Memory B cell (primary cell): ENCODE data around the gene SKAP2.

ENCODE experiments used
- ATAC-seq: fragments of 150-1000 bp; cut with Tn5 transposase; 2 replicates; pipeline ENCODE4 v1.10.0; 2021; ENCODE audit warnings: low read depth, mild to moderate bottlenecking, moderate library complexity
- DNase-seq, 2 donors: peaks; one replicate each; pipeline ENCODE4 v3.0.0; 2022; ENCODE audit warnings: low spot score in 2 of 2
- H3K27ac Mint-ChIP-seq: one replicate; pipeline ENCODE4 v1.8.0; 2022; ENCODE audit warnings: mild to moderate bottlenecking, moderate library complexity, mixed read lengths
- H3K27me3 Mint-ChIP-seq: one replicate; pipeline ENCODE4 v1.8.0; 2022; ENCODE audit warnings: mixed read lengths
- H3K36me3 Mint-ChIP-seq: one replicate; pipeline ENCODE4 v1.8.0; 2022; ENCODE audit warnings: mild to moderate bottlenecking, mixed read lengths
- H3K4me1 Mint-ChIP-seq: one replicate; pipeline ENCODE4 v1.8.0; 2022; ENCODE audit warnings: mixed read lengths
- H3K4me3 Mint-ChIP-seq: one replicate; pipeline ENCODE4 v1.8.0; 2022; ENCODE audit warnings: mild to moderate bottlenecking, moderate library complexity, mixed read lengths
- H3K9me3 Mint-ChIP-seq: one replicate; pipeline ENCODE4 v1.8.0; 2022; ENCODE audit warnings: mixed read lengths

The SKAP2 gene

GRCh38 chr7:26863518-26864308, 677 bp downstream of the SKAP2 start:
- Mint-ChIP-seq H3K4me1 (peaks cover 23% of the 10 kb centered on the region), H3K27me3 (no peaks in the 10 kb centered on the region), H3K36me3 (no peaks in the 10 kb centered on the region), H3K27ac (peak overlapping the region; percentile 99), H3K4me3 (peak overlapping the region; percentile 99), H3K9me3 (no peaks in the 10 kb centered on the region)
- ATAC-seq = peak; percentile 35
- peak; percentile 18 to 52 for DNase-seq

- ATAC-seq (no peak), DNase-seq (no peak)
- Mint-ChIP-seq H3K27me3 (no peaks in the 10 kb centered on the region), H3K4me3 (peak overlapping the region; percentile 99), H3K4me1 (peaks cover 28% of the 10 kb centered on the region), H3K36me3 (no peaks in the 10 kb centered on the region), H3K9me3 (no peaks in the 10 kb centered on the region), H3K27ac (peak overlapping the region; percentile 99)
Observed at GRCh38 chr7:26862834-26863233, 1.6 kb downstream of the SKAP2 start.

GRCh38 chr7:26861050-26861449, 3.3 kb downstream of the SKAP2 start:
- H3K36me3 Mint-ChIP-seq = no peaks in the 10 kb centered on the region
- DNase-seq (no peak), ATAC-seq (no peak)
- H3K27me3 Mint-ChIP-seq = no peaks in the 10 kb centered on the region
- no peak overlapping the region for H3K4me3 Mint-ChIP-seq
- no peaks in the 10 kb centered on the region for H3K9me3 Mint-ChIP-seq
- H3K27ac Mint-ChIP-seq = no peak overlapping the region
- H3K4me1 Mint-ChIP-seq = peaks cover 29% of the 10 kb centered on the region

- H3K27me3 Mint-ChIP-seq = no peaks in the 10 kb centered on the region
- no peaks in the 10 kb centered on the region for H3K36me3 Mint-ChIP-seq
- no peak for ATAC-seq
- no peak overlapping the region for H3K27ac Mint-ChIP-seq
- no peak overlapping the region for H3K4me3 Mint-ChIP-seq
- peaks cover 25% of the 10 kb centered on the region for H3K4me1 Mint-ChIP-seq
- no peaks in the 10 kb centered on the region for H3K9me3 Mint-ChIP-seq
- no peak for DNase-seq
Observed at GRCh38 chr7:26860361-26860760, 4.0 kb downstream of the SKAP2 start.

GRCh38 chr7:26859720-26860119, 4.7 kb downstream of the SKAP2 start:
- no peaks in the 10 kb centered on the region for H3K36me3 Mint-ChIP-seq
- H3K4me3 Mint-ChIP-seq = no peak overlapping the region
- H3K4me1 Mint-ChIP-seq = peaks cover 25% of the 10 kb centered on the region
- DNase-seq (no peak), ATAC-seq (no peak)
- H3K27me3 Mint-ChIP-seq = no peaks in the 10 kb centered on the region
- H3K27ac Mint-ChIP-seq = no peak overlapping the region
- no peaks in the 10 kb centered on the region for H3K9me3 Mint-ChIP-seq

GRCh38 chr7:26858735-26859134, 5.7 kb downstream of the SKAP2 start:
- Mint-ChIP-seq H3K4me3 (no peak overlapping the region), H3K36me3 (peaks cover under 1% of the 10 kb centered on the region), H3K27me3 (no peaks in the 10 kb centered on the region), H3K4me1 (peaks cover 22% of the 10 kb centered on the region), H3K9me3 (no peaks in the 10 kb centered on the region), H3K27ac (no peak overlapping the region)
- ATAC-seq (no peak), DNase-seq (no peak)

- H3K4me1 Mint-ChIP-seq = peaks cover 21% of the 10 kb centered on the region
- H3K36me3 Mint-ChIP-seq = peaks cover 2% of the 10 kb centered on the region
- H3K27me3 Mint-ChIP-seq = no peaks in the 10 kb centered on the region
- peak overlapping the region; percentile 17 for H3K27ac Mint-ChIP-seq
- DNase-seq (no peak), ATAC-seq (no peak)
- H3K4me3 Mint-ChIP-seq = peak overlapping the region; percentile 4
- no peaks in the 10 kb centered on the region for H3K9me3 Mint-ChIP-seq
Observed at GRCh38 chr7:26858241-26858715, 6.1 kb downstream of the SKAP2 start.

- peaks cover 2% of the 10 kb centered on the region for H3K36me3 Mint-ChIP-seq
- ATAC-seq (peak; percentile 61), DNase-seq (peak in 1 of 2 donors; percentile 39)
- H3K27me3 Mint-ChIP-seq = no peaks in the 10 kb centered on the region
- no peaks in the 10 kb centered on the region for H3K9me3 Mint-ChIP-seq
- peak overlapping the region; percentile 71 for H3K4me3 Mint-ChIP-seq
- H3K27ac Mint-ChIP-seq = peak overlapping the region; percentile 17
- H3K4me1 Mint-ChIP-seq = peaks cover 19% of the 10 kb centered on the region
Observed at GRCh38 chr7:26857506-26858240, 6.7 kb downstream of the SKAP2 start.

GRCh38 chr7:26857170-26857505, 7.3 kb downstream of the SKAP2 start:
- DNase-seq (no peak), ATAC-seq (no peak)
- no peaks in the 10 kb centered on the region for H3K27me3 Mint-ChIP-seq
- H3K4me1 Mint-ChIP-seq = peaks cover 19% of the 10 kb centered on the region
- H3K4me3 Mint-ChIP-seq = peak overlapping the region; percentile 71
- H3K36me3 Mint-ChIP-seq = peaks cover 2% of the 10 kb centered on the region
- H3K9me3 Mint-ChIP-seq = no peaks in the 10 kb centered on the region
- no peak overlapping the region for H3K27ac Mint-ChIP-seq

- Mint-ChIP-seq H3K27me3 (no peaks in the 10 kb centered on the region), H3K4me1 (peaks cover 18% of the 10 kb centered on the region), H3K4me3 (no peak overlapping the region), H3K9me3 (no peaks in the 10 kb centered on the region), H3K27ac (no peak overlapping the region), H3K36me3 (peaks cover 5% of the 10 kb centered on the region)
- DNase-seq = no peak
- no peak for ATAC-seq
Observed at GRCh38 chr7:26856176-26856985, 8.0 kb downstream of the SKAP2 start.

- Mint-ChIP-seq H3K4me3 (no peak overlapping the region), H3K4me1 (peaks cover 15% of the 10 kb centered on the region), H3K9me3 (no peaks in the 10 kb centered on the region), H3K36me3 (peaks cover 9% of the 10 kb centered on the region), H3K27me3 (no peaks in the 10 kb centered on the region), H3K27ac (no peak overlapping the region)
- ATAC-seq = no peak
- DNase-seq = no peak
Observed at GRCh38 chr7:26854876-26855855, 9.2 kb downstream of the SKAP2 start.

GRCh38 chr7:26853788-26854393, 10.5 kb downstream of the SKAP2 start:
- H3K27ac Mint-ChIP-seq = no peak overlapping the region
- DNase-seq (peak in 1 of 2 donors; percentile 26), ATAC-seq (peak; percentile 52)
- H3K9me3 Mint-ChIP-seq = no peaks in the 10 kb centered on the region
- no peaks in the 10 kb centered on the region for H3K27me3 Mint-ChIP-seq
- no peak overlapping the region for H3K4me3 Mint-ChIP-seq
- H3K4me1 Mint-ChIP-seq = peaks cover 10% of the 10 kb centered on the region
- H3K36me3 Mint-ChIP-seq = peaks cover 9% of the 10 kb centered on the region

GRCh38 chr7:26850193-26850651, 14.2 kb downstream of the SKAP2 start:
- no peak overlapping the region for H3K4me3 Mint-ChIP-seq
- H3K27me3 Mint-ChIP-seq = no peaks in the 10 kb centered on the region
- H3K27ac Mint-ChIP-seq = no peak overlapping the region
- no peaks in the 10 kb centered on the region for H3K9me3 Mint-ChIP-seq
- ATAC-seq (no peak), DNase-seq (no peak)
- H3K4me1 Mint-ChIP-seq = peaks cover 2% of the 10 kb centered on the region
- H3K36me3 Mint-ChIP-seq = peaks cover 13% of the 10 kb centered on the region
